Measurements from ENCODE around the gene ANKS3. TPM values are rescaled to one million over a fixed set of nuclear protein-coding genes. Genes with fewer than 3 reads are reported as not detected.
A peak's percentile ranks its signal among the peaks of the same experiment; 100 is the strongest.

ANKS3 gene
- total RNA-seq, 1 experiment from 2014 or later: 25.5 TPM

- Histone ChIP-seq H3K79me2 (ENCODE audit: insufficient read depth, low read length) (peaks cover 29% of the 10 kb centered on the region), H3K4me2 (ENCODE audit: low read length) (peak overlapping the region; percentile 96), H3K4me3 (replicated peaks in 1 of 2; ENCODE audit: low read depth in 1 of 2, low read length in 2 of 2) (peak overlapping the region; percentile 97), H3K27ac (ENCODE audit: low read depth, low read length) (peak overlapping the region; percentile 83), H3K9me3 (ENCODE audit: control insufficient read depth in 1 of 2, insufficient read depth in 1 of 2, low read depth in 1 of 2, low read length in 2 of 2) (no peaks in the 10 kb centered on the region), H3K27me3 (ENCODE audit: insufficient read depth, low read length) (no peaks in the 10 kb centered on the region), H3K9ac (ENCODE audit: low read length) (peak overlapping the region; percentile 94), H4K20me1 (ENCODE audit: insufficient read depth) (no peaks in the 10 kb centered on the region), H3K36me3 (ENCODE audit: control insufficient read depth in 1 of 2, insufficient read depth in 2 of 2, low read length in 2 of 2) (peaks cover 3 to 15% of the 10 kb centered on the region in 2 experiments; a peak in 3 of 4 replicates), H3K9me2 (ENCODE audit: insufficient read depth) (no peaks in the 10 kb centered on the region), H3K4me1 (ENCODE audit: control insufficient read depth in 1 of 2, insufficient read depth in 2 of 2, low read length in 2 of 2) (peaks cover 8 to 19% of the 10 kb centered on the region in 2 experiments), H2AFZ (ENCODE audit: low read depth, low read length, poor library complexity, severe bottlenecking) (no peak overlapping the region)
- CTCF ChIA-PET: interaction anchor here (1.6 kb wide), 1 partner anchor 109 kb away, joined by 4 read pairs; the partner anchor contains the start of gene MGRN1
- ATAC-seq (no peak), DNase-seq (ENCODE audit: low read depth, low spot score) (no peak)
- no TSS peak for BruUV-seq (replicated peaks)
- no peak for TF ChIP-seq TCF7L2 (IDR thresholded peaks at IDR 0.05; ENCODE audit: borderline replicate concordance, extremely low read depth, insufficient read depth, insufficient read length)
- no peak for TF ChIP-seq EZH2 (IDR thresholded peaks at IDR 0.05)
- no peak for TF ChIP-seq EZH2phosphoT487 (IDR thresholded peaks at IDR 0.05; ENCODE audit: borderline replicate concordance)
- no peak for TF ChIP-seq ELF1 (IDR thresholded peaks at IDR 0.05; ENCODE audit: borderline replicate concordance, low read depth)
- no peak for TF ChIP-seq EGR1 (IDR thresholded peaks at IDR 0.05; ENCODE audit: low read depth)
- no peak for TF ChIP-seq MAX (IDR thresholded peaks at IDR 0.05)
- TF ChIP-seq RAD21 (IDR thresholded peaks at IDR 0.05; ENCODE audit: low read depth): no peak
- no peak for TF ChIP-seq JUND (IDR thresholded peaks at IDR 0.05)
- no peak for TF ChIP-seq YY1 (IDR thresholded peaks at IDR 0.05; ENCODE audit: extremely low read depth, insufficient replicate concordance, low read depth, low read length)
- no peak for TF ChIP-seq CEBPB (IDR thresholded peaks at IDR 0.05; ENCODE audit: low read depth)
- RAD21 ChIA-PET (ENCODE audit: low non-redundant PET in 1 of 2, low total read pairs in 2 of 2, uncharacterized antibody in 2 of 2, unreplicated experiment in 2 of 2): no interaction called here
- intact Hi-C loops (cut with micrococcal nuclease): loop anchor here (5.0 kb wide), 2 partner anchors 209 to 224 kb away; partner anchors contain the start of gene SEC14L5
- POLR2A ChIA-PET: interaction anchor here (1.9 kb wide), 1 partner anchor 35 kb away, joined by 8 read pairs; no protein-coding TSS in a partner anchor
Observed at GRCh38 chr16:4733211-4733742, 794 bp downstream of the ANKS3 start.

GRCh38 chr16:4729876-4730275 lies 4.2 kb downstream of the ANKS3 start:
- Histone ChIP-seq H3K9me2 (ENCODE audit: insufficient read depth) (no peaks in the 10 kb centered on the region), H3K9ac (ENCODE audit: low read length) (no peak overlapping the region), H3K27ac (ENCODE audit: low read depth, low read length) (no peak overlapping the region), H3K79me2 (ENCODE audit: insufficient read depth, low read length) (peaks cover 29% of the 10 kb centered on the region), H2AFZ (ENCODE audit: low read depth, low read length, poor library complexity, severe bottlenecking) (no peak overlapping the region), H4K20me1 (ENCODE audit: insufficient read depth) (no peaks in the 10 kb centered on the region), H3K36me3 (ENCODE audit: control insufficient read depth in 1 of 2, insufficient read depth in 2 of 2, low read length in 2 of 2) (peaks cover 3 to 25% of the 10 kb centered on the region in 2 experiments; a peak in 3 of 4 replicates), H3K4me1 (ENCODE audit: control insufficient read depth in 1 of 2, insufficient read depth in 2 of 2, low read length in 2 of 2) (peaks cover 0 to 14% of the 10 kb centered on the region in 2 experiments; a peak in 2 of 4 replicates), H3K9me3 (ENCODE audit: control insufficient read depth in 1 of 2, insufficient read depth in 1 of 2, low read depth in 1 of 2, low read length in 2 of 2) (no peaks in the 10 kb centered on the region), H3K4me3 (replicated peaks in 1 of 2; ENCODE audit: low read depth in 1 of 2, low read length in 2 of 2) (no peak overlapping the region), H3K27me3 (ENCODE audit: insufficient read depth, low read length) (no peaks in the 10 kb centered on the region), H3K4me2 (ENCODE audit: low read length) (no peak overlapping the region)
- ChIA-PET CTCF (no interaction called here), POLR2A (no interaction called here), RAD21 (ENCODE audit: low non-redundant PET in 1 of 2, low total read pairs in 2 of 2, uncharacterized antibody in 2 of 2, unreplicated experiment in 2 of 2) (no interaction called here)
- ATAC-seq (no peak), DNase-seq (ENCODE audit: low read depth, low spot score) (no peak)
- intact Hi-C loops (cut with micrococcal nuclease): loop anchor here (5.0 kb wide), 2 partner anchors 212 to 227 kb away; partner anchors contain the start of gene SEC14L5
- no peak for TF ChIP-seq ZFX (IDR thresholded peaks at IDR 0.05)
- no peak for TF ChIP-seq CEBPB (IDR thresholded peaks at IDR 0.05; ENCODE audit: low read depth)
- TF ChIP-seq MAX (IDR thresholded peaks at IDR 0.05): no peak
- TF ChIP-seq YY1 (IDR thresholded peaks at IDR 0.05; ENCODE audit: extremely low read depth, insufficient replicate concordance, low read depth, low read length): no peak
- no peak for TF ChIP-seq EZH2phosphoT487 (IDR thresholded peaks at IDR 0.05; ENCODE audit: borderline replicate concordance)
- TF ChIP-seq SIN3A (IDR thresholded peaks at IDR 0.05; ENCODE audit: low read depth): no peak
- no peak for TF ChIP-seq CBX3 (IDR thresholded peaks at IDR 0.05; ENCODE audit: low read depth)
- no peak for TF ChIP-seq ELF1 (IDR thresholded peaks at IDR 0.05; ENCODE audit: borderline replicate concordance, low read depth)
- no peak for TF ChIP-seq POLR2AphosphoS5 (IDR thresholded peaks at IDR 0.05; ENCODE audit: low read depth, low read length)
- no peak for TF ChIP-seq EZH2 (IDR thresholded peaks at IDR 0.05)
- no TSS peak for BruUV-seq (replicated peaks)
